ENCODE data around the gene TAF11.
"Not testable (repeated sequence)": the region's sequence is repeated elsewhere in the genome, so short reads cannot be mapped to it uniquely, and the experiment has no call there.

Gene TAF11

GRCh38 chr6:34906826-34907225 lies 19.0 kb upstream of the TAF11 start:
- in situ Hi-C loops (cut with HindIII; ENCODE audit: low sequenced_read_pairs) = no loop called here

DNA sequence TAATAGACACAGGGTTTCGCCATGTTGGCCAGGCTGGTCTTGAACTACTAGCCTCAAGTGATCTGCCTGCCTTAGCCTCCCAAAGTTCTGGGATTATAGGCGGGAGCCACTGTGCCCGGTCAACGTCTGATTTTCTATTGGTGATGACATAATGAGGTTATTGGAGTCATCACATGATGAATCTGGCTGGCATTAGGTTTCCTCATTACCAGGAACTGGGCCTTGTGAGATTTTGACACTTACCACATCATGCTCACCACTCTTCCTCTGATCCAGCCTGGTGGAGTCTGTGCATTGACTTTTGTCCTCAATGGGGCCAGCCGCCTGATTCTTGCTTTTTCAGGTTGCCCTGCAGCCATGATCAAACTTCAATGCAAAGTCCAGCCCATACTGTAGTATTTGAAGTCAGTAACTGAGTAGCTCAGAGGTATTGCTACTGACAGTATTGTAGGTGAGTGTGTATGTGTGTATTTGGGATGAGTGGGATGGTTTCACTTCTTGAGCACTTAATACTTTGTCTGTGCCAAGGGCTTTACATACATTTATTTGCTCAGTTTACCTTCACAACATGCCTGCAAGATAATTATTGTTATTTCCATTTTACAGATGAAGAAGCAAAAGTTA lies 17.3 kb upstream of the TAF11 start:
- in situ Hi-C loops (cut with HindIII; ENCODE audit: low sequenced_read_pairs) = no loop called here

DNA sequence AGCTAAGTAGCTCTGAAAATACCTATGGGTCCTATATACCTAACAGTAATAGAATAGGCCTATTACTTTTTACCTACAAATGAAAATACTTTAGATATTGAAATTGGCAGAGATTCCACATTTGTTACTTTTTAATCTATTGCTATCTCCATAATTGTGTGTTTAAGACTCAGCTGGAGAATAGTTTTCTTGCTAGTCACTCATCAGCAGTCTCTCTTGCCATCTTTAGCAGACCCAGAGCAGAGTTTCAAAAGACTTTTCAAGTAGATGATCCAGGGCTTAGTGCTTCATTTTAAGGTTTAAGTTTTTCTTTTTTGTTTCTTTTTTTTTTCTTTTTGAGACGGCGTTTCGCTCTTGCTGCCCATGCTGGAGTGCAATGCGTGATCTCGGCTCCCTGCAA lies 14.1 kb upstream of the TAF11 start:
- in situ Hi-C loops (cut with HindIII; ENCODE audit: low sequenced_read_pairs) = no loop called here

DNA sequence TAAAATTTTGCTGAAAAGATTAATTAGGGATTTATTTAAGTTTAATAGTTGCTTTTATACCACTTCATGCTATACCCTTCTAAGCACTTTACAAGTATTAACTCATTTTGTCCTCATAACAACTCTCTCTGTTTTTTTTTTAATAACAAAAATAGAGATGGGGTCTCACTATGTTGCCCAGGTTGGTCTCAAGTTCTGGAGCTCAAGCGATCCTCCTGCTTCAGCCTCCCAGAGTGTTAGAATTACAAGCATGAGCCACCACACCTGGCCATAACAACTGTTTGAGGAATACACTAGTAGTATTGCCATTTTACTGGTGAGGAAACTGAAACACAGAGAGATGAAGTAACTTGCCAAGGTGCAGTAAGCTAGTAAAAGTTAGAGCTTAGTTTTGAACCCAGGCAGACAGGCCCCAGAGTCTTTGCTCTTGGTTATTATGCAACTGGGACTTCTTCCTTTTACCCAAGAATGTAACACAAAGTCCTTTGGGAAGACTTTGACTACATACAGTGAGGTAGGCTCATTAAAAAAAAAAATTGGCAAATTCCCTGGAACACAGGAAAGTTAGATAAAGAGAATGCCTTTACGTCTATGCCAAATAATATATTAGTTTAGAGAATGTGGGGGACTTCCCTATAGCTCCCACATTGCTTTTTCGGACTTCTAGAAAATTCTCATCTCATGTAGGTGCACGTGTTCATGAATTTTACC lies 12.6 kb upstream of the TAF11 start:
- in situ Hi-C loops (cut with HindIII; ENCODE audit: low sequenced_read_pairs) = no loop called here

GRCh38 chr6:34899748-34900147 lies 11.9 kb upstream of the TAF11 start:
- in situ Hi-C loops (cut with HindIII; ENCODE audit: low sequenced_read_pairs) = not testable (repeated sequence)

DNA sequence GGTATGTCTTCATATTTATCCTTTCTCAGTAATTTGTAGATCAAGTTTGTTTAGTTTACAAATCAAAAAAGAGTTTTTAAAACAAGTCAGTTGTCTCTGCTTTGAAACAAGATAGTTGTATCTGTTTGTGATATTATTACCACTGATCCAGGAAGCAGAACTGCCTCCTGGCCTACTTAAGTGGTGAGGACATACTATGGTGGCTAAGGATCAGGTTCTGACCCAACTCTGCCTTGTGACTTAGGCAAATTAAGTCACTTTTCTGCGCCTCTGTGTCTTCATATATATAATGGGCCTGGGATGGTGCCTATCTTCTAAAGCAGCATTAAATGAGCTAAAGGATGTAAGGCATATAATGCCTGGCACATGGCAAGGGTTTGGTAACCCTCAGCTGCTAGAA lies 9.9 kb upstream of the TAF11 start:
- in situ Hi-C loops (cut with HindIII; ENCODE audit: low sequenced_read_pairs) = no loop called here

DNA sequence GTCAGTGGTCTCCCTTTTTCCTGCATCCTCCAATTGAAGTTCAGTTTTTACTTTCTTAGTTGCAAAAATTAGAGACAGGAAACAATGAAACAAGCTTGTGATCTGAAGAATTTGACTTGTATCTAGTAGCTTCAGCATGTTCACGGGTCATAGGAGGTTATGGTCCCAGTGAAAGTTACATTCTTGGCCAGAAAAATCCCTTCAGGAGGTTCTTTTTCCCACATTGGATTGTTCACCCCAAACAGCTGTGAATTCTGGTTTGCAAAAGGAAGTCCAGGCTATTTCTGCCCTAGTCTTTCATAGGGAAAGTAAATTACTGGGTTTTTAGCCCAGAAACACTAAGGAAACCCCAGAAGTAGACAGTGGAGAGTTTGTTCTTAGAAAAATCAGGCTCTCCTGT lies 9.3 kb upstream of the TAF11 start:
- in situ Hi-C loops (cut with HindIII; ENCODE audit: low sequenced_read_pairs) = no loop called here

DNA sequence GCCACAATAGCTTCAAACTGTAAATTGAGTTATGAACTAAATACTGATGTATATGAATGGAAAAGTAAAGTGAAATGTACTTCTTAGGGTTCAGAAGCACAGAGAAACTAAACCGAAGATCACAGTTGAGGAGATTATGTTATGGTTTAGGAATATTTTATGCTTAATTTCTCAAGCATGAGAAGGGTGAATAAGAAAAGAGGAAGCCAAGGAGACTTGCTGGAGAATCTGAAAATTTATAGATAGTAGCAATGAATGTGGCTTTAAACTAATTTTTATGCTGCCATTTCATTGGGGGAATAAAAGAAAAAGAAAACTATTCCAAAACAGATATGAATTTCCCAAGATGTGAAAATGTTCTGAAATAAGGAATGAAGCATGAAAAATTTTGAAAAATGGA lies 6.9 kb upstream of the TAF11 start:
- in situ Hi-C loops (cut with HindIII; ENCODE audit: low sequenced_read_pairs) = no loop called here

DNA sequence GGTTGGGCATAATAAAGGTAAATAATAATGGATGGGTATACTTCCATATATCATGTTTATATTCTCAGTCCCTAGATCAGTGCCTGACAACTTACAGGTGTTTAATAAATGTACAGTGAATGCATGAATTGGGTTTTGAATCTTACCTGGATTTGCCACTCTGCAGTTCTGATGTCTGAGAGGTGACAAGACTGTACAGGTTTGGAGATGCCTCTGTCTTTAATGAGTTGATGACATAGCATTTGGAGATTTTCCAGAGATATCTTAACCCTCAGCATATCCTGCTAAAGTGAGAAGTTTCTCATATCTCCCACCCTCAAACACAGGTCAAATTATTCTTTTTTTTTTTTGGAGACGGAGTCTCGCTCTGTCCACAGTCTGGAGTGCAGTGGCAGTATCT lies 3.5 kb upstream of the TAF11 start:
- in situ Hi-C loops (cut with HindIII; ENCODE audit: low sequenced_read_pairs) = no loop called here

- in situ Hi-C loops (cut with HindIII; ENCODE audit: low sequenced_read_pairs) = no loop called here
These were observed 2.7 kb upstream of the TAF11 start for GRCh38 chr6:34890533-34890925.

- in situ Hi-C loops (cut with HindIII; ENCODE audit: low sequenced_read_pairs) = no loop called here
These were observed 1.2 kb upstream of the TAF11 start, which contains the start of gene ANKS1A for GRCh38 chr6:34888874-34889555. Gene ANKS1A, plus strand, starts transcription at chr6:34889255. Its CDS starts 148 bp downstream, at chr6:34889403.

- in situ Hi-C loops (cut with HindIII; ENCODE audit: low sequenced_read_pairs) = no loop called here
These were observed 643 bp upstream of the TAF11 start for GRCh38 chr6:34888514-34888856.

DNA sequence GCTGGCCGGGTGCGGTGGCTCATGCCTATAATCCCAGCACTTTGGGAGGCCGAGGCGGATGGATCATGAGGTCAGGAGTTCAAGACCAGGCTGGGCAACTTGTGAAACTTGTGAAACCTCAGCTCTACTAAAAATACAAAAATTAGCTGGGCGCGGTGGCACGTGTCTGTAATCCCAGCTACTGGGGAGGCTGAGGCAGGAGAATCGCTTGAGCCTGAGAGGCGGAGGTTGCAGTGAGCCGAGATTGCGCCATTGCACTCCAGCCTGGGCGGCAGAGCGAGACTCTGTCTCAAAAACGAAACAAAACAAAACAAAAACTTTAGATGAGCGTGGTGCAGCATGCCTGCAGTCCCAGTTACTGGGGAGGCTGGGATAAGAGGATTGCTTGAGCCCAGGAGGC lies 2.0 kb downstream of the TAF11 start:
- in situ Hi-C loops (cut with HindIII; ENCODE audit: low sequenced_read_pairs) = not testable (repeated sequence)

DNA sequence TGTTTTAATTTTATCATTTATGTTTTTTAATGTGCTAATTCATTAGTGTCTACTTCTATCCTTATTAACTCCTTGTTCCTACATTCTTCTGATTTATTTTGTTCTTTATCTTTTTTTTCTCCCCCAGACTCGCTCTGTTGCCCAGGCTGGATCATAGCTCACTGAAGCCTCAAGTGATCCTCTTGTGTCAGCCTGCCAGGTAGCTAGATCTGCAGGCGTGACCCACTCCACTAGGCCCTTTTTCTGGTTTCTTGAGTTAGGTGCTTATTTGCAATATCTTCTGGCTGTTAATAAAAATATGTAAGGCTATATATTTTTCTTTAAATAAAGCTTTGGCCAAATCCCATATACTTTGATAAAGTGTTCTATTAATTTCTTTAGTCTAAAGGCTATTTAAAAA lies 2.8 kb downstream of the TAF11 start:
- in situ Hi-C loops (cut with HindIII; ENCODE audit: low sequenced_read_pairs) = no loop called here

DNA sequence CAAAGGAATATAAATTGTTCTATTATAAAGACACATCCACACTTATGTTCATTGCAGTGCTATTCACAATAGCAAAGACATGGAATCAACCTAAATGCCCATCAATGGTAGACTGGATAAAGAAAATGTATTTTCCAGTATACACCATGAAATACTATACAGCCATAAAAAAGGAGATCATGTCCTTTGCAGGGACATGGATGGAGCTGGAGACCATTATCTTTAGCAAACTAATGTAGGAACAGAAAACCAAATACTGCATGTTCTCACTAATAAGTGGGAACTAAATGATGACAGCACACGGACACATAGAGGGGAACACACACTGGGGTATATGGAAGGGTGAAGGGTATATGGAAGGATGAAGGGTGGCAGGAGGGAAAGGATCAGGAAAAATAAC lies 3.8 kb downstream of the TAF11 start:
- in situ Hi-C loops (cut with HindIII; ENCODE audit: low sequenced_read_pairs) = not testable (repeated sequence)

DNA sequence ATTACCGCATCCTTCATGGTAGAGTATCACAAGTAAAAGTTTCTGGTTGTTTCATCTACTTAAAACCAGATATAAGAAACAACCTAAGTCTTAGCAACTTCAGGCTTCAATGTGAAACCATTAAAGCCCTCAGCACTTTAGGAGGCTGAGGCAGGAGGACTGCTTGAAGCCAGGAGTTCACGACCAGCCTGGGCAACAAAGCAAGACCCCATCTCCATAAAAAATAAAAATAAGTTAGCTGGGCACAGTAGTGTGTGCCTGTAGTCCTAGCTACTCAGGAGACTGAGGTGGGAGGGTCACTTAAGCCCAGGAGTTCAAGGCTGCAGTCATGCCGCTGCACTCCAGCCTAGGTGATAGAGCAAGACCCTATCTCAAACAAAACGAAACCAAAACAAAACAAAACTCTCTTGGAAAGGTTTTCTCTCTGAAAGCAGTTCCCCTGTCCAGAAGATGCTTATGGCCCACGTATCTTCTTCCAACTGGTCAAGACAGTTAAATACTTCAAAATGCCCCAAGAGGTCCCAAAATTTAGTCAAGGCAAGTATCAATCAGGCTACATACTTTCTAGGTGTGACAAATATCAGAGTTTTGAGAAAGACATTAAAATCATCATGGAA lies 9.9 kb downstream of the TAF11 start:
- in situ Hi-C loops (cut with HindIII; ENCODE audit: low sequenced_read_pairs) = no loop called here

DNA sequence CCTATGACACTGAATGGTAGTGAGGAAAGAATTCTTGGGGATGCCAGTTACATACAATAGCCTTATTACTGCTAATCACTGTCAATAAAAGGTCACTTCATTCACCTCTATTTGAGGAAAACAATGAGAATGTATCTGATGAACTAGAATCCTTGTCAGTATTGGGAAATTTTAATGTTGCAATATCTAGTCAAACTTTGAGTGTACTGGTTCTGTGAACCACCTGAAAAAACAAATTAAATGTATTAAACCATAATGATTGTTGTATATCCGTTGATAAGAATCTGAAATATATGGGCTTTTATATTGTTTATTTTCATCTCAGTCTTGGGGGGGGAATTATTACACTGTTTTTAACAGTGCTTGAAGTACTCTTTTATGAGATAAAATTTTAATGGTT lies 10.6 kb downstream of the TAF11 start:
- in situ Hi-C loops (cut with HindIII; ENCODE audit: low sequenced_read_pairs) = no loop called here

- in situ Hi-C loops (cut with HindIII; ENCODE audit: low sequenced_read_pairs) = no loop called here
These were observed 11.4 kb downstream of the TAF11 start for GRCh38 chr6:34876472-34876871.

- in situ Hi-C loops (cut with HindIII; ENCODE audit: low sequenced_read_pairs) = no loop called here
These were observed 12.3 kb downstream of the TAF11 start for GRCh38 chr6:34875292-34876213.

DNA sequence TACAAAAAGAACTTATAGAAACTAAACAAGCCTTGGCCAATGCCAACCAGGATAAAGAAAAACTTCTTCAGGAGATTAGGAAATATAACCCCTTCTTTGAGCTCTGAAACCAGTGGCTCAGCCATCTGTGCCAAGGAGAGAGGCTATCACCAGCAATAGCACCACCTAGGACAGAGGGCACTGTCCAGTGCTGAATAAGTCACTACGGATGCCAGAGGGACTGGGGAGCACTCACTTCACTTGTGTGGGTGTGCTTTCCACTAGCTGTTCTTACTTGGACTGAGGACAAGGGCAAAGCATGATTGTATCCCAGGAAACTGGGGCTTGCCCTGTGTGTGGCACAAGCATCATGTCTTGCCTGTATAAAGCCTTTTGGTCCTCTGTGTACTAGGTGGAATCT lies 15.5 kb downstream of the TAF11 start:
- in situ Hi-C loops (cut with HindIII; ENCODE audit: low sequenced_read_pairs) = no loop called here

DNA sequence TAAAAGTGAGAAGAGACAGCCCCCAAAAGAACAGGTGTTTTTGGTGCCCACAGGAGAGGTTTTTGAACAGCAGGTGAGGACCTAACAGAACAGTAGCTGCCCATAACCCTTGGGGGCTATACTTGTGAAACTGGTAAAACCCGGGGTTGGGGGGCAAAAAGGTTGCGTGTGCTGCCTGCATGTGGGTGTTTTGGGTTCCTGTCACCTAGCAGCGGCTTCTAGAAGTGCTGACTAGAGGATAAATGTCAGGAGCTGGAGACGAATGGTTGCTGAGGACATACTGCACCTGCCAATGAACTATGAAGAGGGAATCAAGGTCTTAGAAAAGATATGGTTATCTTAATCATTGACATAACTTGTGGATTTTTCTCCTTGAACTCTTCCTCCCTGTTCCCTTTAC lies 16.0 kb downstream of the TAF11 start:
- in situ Hi-C loops (cut with HindIII; ENCODE audit: low sequenced_read_pairs) = no loop called here
